GM12878 (cell line): ENCODE results near the gene SGK2. TPM values are rescaled to one million over a fixed set of nuclear protein-coding genes. Genes with fewer than 3 reads are reported as not detected.

Experiments
- ATAC-seq: fragments of 200-7000 bp; cut with Tn5 transposase; 3 replicates; pipeline ENCODE4 v1.9.1; 2020; ENCODE audit warnings: mild to moderate bottlenecking, moderate library complexity
- BruUV-seq: library from RNA; stranded (reverse); fragments of 400-500 nt; replicated peaks from 2 replicates; lab custom pipeline; 2021; lab: Mats Ljungman, UMichigan
- CTCF ChIA-PET: fragments of 300-600 bp; sonication (Branson Sonifier 250); formaldehyde crosslinking; extraction: SDS; loops from one replicate; lab custom pipeline; 2021; ENCODE audit warnings: inconsistent platforms; lab: Yijun Ruan, JAX
- POLR2A ChIA-PET: fragments of 350-600 bp; formaldehyde crosslinking; extraction: SDS; loops from one replicate; lab custom pipeline; 2021; ENCODE audit warnings: inconsistent platforms; lab: Charles Lee
- RAD21 ChIA-PET: fragments of 300-600 bp; sonication (Branson Sonifier 250); formaldehyde crosslinking; loops from one replicate; lab custom pipeline; 2023; ENCODE audit warnings: antibody characterized with exemption; ENCODE audit not compliant: unreplicated experiment; lab: Charles Lee
- SMC1A ChIA-PET: fragments of 300-600 bp; sonication (Branson Sonifier 250); formaldehyde crosslinking; loops from one replicate; lab custom pipeline; 2023; ENCODE audit not compliant: unreplicated experiment, uncharacterized antibody; lab: Charles Lee
- DNase-seq: peaks from one replicate; pipeline ENCODE4 v3.0.0-alpha.2; 2011; ENCODE audit warnings: low read depth, low spot score
- FAIRE-seq: peaks from 3 replicates; lab custom pipeline; 2011; peaks lifted over from hg19 to GRCh38; lab: Jason Lieb, UNC
- H2AFZ ChIP-seq: 2 replicates; pipeline ENCODE4 v1.6.0; 2011; ENCODE audit warnings: low read depth, low read length, control low read depth; ENCODE audit not compliant: control insufficient read depth
- H3K27ac ChIP-seq: 2 replicates; pipeline ENCODE4 v1.5.1; 2011; ENCODE audit warnings: control low read depth; ENCODE audit not compliant: control insufficient read depth, insufficient read depth
- H3K27me3 ChIP-seq, 2 experiments: replicated peaks in 1 of 2; 2 replicates each; pipeline versions ENCODE4 v1.6.0 to v1.6.1; 2011; ENCODE audit warnings: low read length in 1 of 2; ENCODE audit not compliant: control insufficient read depth in 2 of 2, insufficient read depth in 2 of 2
- H3K36me3 ChIP-seq, 2 experiments: 2 replicates each; pipeline ENCODE4 v1.5.1; 2011; ENCODE audit warnings: low read length in 1 of 2; ENCODE audit not compliant: control insufficient read depth in 2 of 2, insufficient read depth in 2 of 2
- H3K4me1 ChIP-seq: 2 replicates; pipeline ENCODE4 v1.6.1; 2011; ENCODE audit warnings: mild to moderate bottlenecking, low read length, moderate library complexity, mixed read lengths; ENCODE audit not compliant: control insufficient read depth, insufficient read depth
- H3K4me2 ChIP-seq: 2 replicates; pipeline ENCODE4 v1.6.0; 2011; ENCODE audit warnings: control low read depth; ENCODE audit not compliant: control insufficient read depth, insufficient read depth
- H3K4me3 ChIP-seq: fragments of 200-600 bp; sonication (generic); 2 replicates; pipeline ENCODE4 v1.5.1; 2016
- H3K79me2 ChIP-seq: 2 replicates; pipeline ENCODE4 v1.6.0; 2011; ENCODE audit warnings: low read length; ENCODE audit not compliant: control insufficient read depth, insufficient read depth
- H3K9ac ChIP-seq: 2 replicates; pipeline ENCODE4 v1.8.0; 2011; ENCODE audit warnings: low read length, control low read depth, mixed read lengths; ENCODE audit not compliant: control insufficient read depth, insufficient read depth
- H3K9me3 ChIP-seq: replicated peaks from 3 replicates; pipeline ENCODE4 v1.5.1; 2011; ENCODE audit warnings: mild to moderate bottlenecking, low read length; ENCODE audit not compliant: control insufficient read depth, insufficient read depth
- H4K20me1 ChIP-seq: 2 replicates; pipeline ENCODE4 v1.6.0; 2011; ENCODE audit not compliant: control insufficient read depth, insufficient read depth
- BACH1 ChIP-seq: fragments of 450-650 bp; IDR thresholded peaks from 2 replicates; pipeline ENCODE4 v1.6.1; 2017; ENCODE audit warnings: mild to moderate bottlenecking, borderline replicate concordance
- BHLHE40 ChIP-seq, 2 experiments: fragments of 450-650 bp in 1 of 2; IDR thresholded peaks; 2 replicates each; pipeline ENCODE4 v1.6.1; 2011 to 2017; ENCODE audit warnings: low read depth in 2 of 2, borderline replicate concordance in 1 of 2, improper control_type of control experiment in 1 of 2, low read length in 1 of 2, mild to moderate bottlenecking in 1 of 2
- ETV6 ChIP-seq, 2 experiments: fragments of 450-650 bp in 1 of 2; IDR thresholded peaks in 1 of 2; conservative IDR thresholded peaks in 1 of 2; 2 replicates each; pipeline ENCODE4 v1.6.1; 2014; ENCODE audit warnings: antibody characterized with exemption in 1 of 2, borderline replicate concordance in 1 of 2, low read depth in 1 of 2, mild to moderate bottlenecking in 1 of 2, moderate library complexity in 1 of 2
- HDAC2 ChIP-seq: fragments of 200-600 bp; sonication (generic); IDR thresholded peaks from 2 replicates; pipeline ENCODE4 v1.6.1; 2017
- HSF1 ChIP-seq: fragments of 150-350 bp; IDR thresholded peaks from 2 replicates; pipeline ENCODE4 v1.6.1; 2014; ENCODE audit warnings: mild to moderate bottlenecking, low read depth, low read length
- IRF4 ChIP-seq: IDR thresholded peaks from 2 replicates; pipeline ENCODE4 v1.6.1; 2011; ENCODE audit warnings: low read depth, low read length
- NFYA ChIP-seq: IDR thresholded peaks from 2 replicates; pipeline ENCODE4 v1.6.1; 2011; ENCODE audit warnings: low read depth, mild to moderate bottlenecking, low read length, improper control_type of control experiment, borderline replicate concordance
- NR2C2 ChIP-seq: IDR thresholded peaks from 2 replicates; pipeline ENCODE4 v1.6.1; 2011; ENCODE audit warnings: borderline replicate concordance, low read depth; ENCODE audit not compliant: control insufficient read depth, insufficient read length
- NRF1 ChIP-seq: conservative IDR thresholded peaks from 2 replicates; pipeline ENCODE4 v1.6.1; 2011; ENCODE audit warnings: mild to moderate bottlenecking, low read depth, low read length, improper control_type of control experiment
- PBX3 ChIP-seq: IDR thresholded peaks from 2 replicates; pipeline ENCODE4 v1.6.1; 2011; ENCODE audit warnings: mild to moderate bottlenecking, low read depth, low read length, moderate library complexity; ENCODE audit not compliant: insufficient replicate concordance
- POU2F2 ChIP-seq: IDR thresholded peaks from 3 replicates; pipeline ENCODE4 v1.6.1; 2011; ENCODE audit warnings: low read depth, mild to moderate bottlenecking, low read length, borderline replicate concordance
- RAD51 ChIP-seq: fragments of 450-650 bp; IDR thresholded peaks from 2 replicates; pipeline ENCODE4 v1.6.1; 2016; ENCODE audit warnings: moderate library complexity, mild to moderate bottlenecking, inconsistent platforms
- SMAD1 ChIP-seq: fragments of 450-650 bp; IDR thresholded peaks from 2 replicates; pipeline ENCODE4 v1.6.1; 2018; ENCODE audit warnings: mild to moderate bottlenecking, low read depth; ENCODE audit not compliant: partially characterized antibody
- SMAD5 ChIP-seq: IDR thresholded peaks from 2 replicates; pipeline ENCODE4 v1.6.1; 2016; ENCODE audit warnings: antibody characterized with exemption, low read depth
- ZZZ3 ChIP-seq: IDR thresholded peaks from 2 replicates; pipeline ENCODE4 v1.6.1; 2011; ENCODE audit warnings: low read depth; ENCODE audit not compliant: control insufficient read depth, insufficient read length
- WGBS: methylation state at CpG from one replicate; pipeline ENCODE4 v1.1.6; 2016; ENCODE audit warnings: low lambda C conversion rate; ENCODE audit not compliant: insufficient replicate concordance, insufficient coverage; ENCODE audit errors: missing lambda C conversion rate; 5-methylcytosine and 5-hydroxymethylcytosine counted together
- in situ Hi-C: fragments of 300-500 bp; cut with MboI; formaldehyde crosslinking; loops from 9 replicates; pipeline ENCODE4 v1.14.3; 2018; ENCODE audit warnings: mixed read lengths
- intact Hi-C: fragments of 100-400 bp; cut with micrococcal nuclease; formaldehyde crosslinking; loops from one replicate; pipeline ENCODE4 v1.14.2; 2022; ENCODE audit not compliant: unreplicated experiment
- polyA plus RNA-seq, 11 experiments: library from polyadenylated mRNA; depleted of rRNA in 4 of 11; unstranded in 6 of 11; stranded (reverse) in 5 of 11; fragments of >200 nt; fragmentation: Nextera tagmentation in 4 of 11; fragmentation: Illumina TruSeq in 1 of 11; extraction: Ambion mirVana in 4 of 11; extraction: Trizol in 1 of 11; gene quantifications; 1 replicate in 1 of 11; 2 replicates in 10 of 11; pipeline versions ENCODE4 v1.2.1 to v1.2.3, GENCODE V29; 2011 to 2016; ENCODE audit warnings: inconsistent platforms in 2 of 11, missing spikeins in 2 of 11, low read depth in 1 of 11
- total RNA-seq, 4 experiments: library from RNA; depleted of rRNA in 3 of 4; stranded (reverse); fragments of >200 nt in 3 of 4; fragmentation: Illumina TruSeq in 1 of 4; extraction: Trizol in 1 of 4; gene quantifications; 2 replicates each; pipeline versions ENCODE4 v1.2.1 to v1.2.3, GENCODE V29; 2013 to 2021
- TF ChIP-seq, protein P1 (sequence below): IDR thresholded peaks from 2 replicates; pipeline ENCODE4 v1.6.1; 2012; ENCODE audit warnings: mild to moderate bottlenecking, low read depth, low read length

SGK2 gene
- total and polyA plus RNA-seq, 10 of the 15 experiments (the other 5 are each of a cell fraction or from before 2014, with no cell fraction given) = 0.04 to 0.96 (median 0.22) TPM; not detected in 3

DNA sequence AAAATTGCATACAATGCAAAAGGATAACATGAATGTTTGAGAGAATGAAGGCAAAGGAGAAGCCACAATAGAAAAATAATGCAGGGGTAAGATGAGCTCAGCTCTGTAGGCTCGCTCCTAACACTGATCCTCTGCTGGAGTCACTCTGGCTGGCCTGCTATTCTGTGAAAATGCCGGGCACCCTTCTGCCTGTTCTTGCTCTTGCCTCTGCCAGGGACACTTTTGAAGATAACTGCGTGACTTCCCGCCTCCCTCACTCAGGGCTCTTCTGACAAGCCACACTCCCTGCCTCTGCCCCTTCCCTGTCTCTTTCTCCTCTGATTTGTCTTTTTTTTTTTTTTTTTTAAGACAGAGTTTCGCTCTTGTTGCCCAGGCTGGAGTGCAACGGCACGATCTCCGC is 72.8 kb downstream of the SGK2 start:
- no peak for TF ChIP-seq SMAD5
- TF ChIP-seq HSF1 = no peak
- no peak for TF ChIP-seq NRF1
- TF ChIP-seq IRF4 = no peak
- TF ChIP-seq, protein P1, sequence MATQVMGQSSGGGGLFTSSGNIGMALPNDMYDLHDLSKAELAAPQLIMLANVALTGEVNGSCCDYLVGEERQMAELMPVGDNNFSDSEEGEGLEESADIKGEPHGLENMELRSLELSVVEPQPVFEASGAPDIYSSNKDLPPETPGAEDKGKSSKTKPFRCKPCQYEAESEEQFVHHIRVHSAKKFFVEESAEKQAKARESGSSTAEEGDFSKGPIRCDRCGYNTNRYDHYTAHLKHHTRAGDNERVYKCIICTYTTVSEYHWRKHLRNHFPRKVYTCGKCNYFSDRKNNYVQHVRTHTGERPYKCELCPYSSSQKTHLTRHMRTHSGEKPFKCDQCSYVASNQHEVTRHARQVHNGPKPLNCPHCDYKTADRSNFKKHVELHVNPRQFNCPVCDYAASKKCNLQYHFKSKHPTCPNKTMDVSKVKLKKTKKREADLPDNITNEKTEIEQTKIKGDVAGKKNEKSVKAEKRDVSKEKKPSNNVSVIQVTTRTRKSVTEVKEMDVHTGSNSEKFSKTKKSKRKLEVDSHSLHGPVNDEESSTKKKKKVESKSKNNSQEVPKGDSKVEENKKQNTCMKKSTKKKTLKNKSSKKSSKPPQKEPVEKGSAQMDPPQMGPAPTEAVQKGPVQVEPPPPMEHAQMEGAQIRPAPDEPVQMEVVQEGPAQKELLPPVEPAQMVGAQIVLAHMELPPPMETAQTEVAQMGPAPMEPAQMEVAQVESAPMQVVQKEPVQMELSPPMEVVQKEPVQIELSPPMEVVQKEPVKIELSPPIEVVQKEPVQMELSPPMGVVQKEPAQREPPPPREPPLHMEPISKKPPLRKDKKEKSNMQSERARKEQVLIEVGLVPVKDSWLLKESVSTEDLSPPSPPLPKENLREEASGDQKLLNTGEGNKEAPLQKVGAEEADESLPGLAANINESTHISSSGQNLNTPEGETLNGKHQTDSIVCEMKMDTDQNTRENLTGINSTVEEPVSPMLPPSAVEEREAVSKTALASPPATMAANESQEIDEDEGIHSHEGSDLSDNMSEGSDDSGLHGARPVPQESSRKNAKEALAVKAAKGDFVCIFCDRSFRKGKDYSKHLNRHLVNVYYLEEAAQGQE = no peak
- TF ChIP-seq HDAC2 = no peak
- TF ChIP-seq ZZZ3 = no peak
- TF ChIP-seq RAD51 = no peak
- TF ChIP-seq BACH1 = no peak
- TF ChIP-seq PBX3 = no peak
- no peak for TF ChIP-seq POU2F2
- no peak for TF ChIP-seq ETV6 (conservative IDR thresholded peaks at IDR 0.05 in 1 of 2, IDR thresholded peaks at IDR 0.05 in 1 of 2; ENCODE audit: borderline replicate concordance in 1 of 2, low read depth in 1 of 2)
- no peak for TF ChIP-seq NFYA
- no peak for TF ChIP-seq BHLHE40 (IDR thresholded peaks at IDR 0.05; ENCODE audit: borderline replicate concordance in 1 of 2, low read depth in 2 of 2, low read length in 1 of 2)
- TF ChIP-seq NR2C2 = no peak
- no peak for TF ChIP-seq SMAD1
- in situ Hi-C loops (no loop called here), intact Hi-C loops (no loop called here)
- Histone ChIP-seq H3K4me3 (no peak overlapping the region), H3K9me3 (no peaks in the 10 kb centered on the region), H3K79me2 (no peaks in the 10 kb centered on the region), H3K27ac (no peak overlapping the region), H3K9ac (no peak overlapping the region), H3K4me1 (no peaks in the 10 kb centered on the region), H4K20me1 (no peaks in the 10 kb centered on the region), H2AFZ (no peak overlapping the region), H3K27me3 (no peaks in the 10 kb centered on the region), H3K36me3 (no peaks in the 10 kb centered on the region), H3K4me2 (no peak overlapping the region)
- POLR2A ChIA-PET = no interaction called here
- DNase-seq = no peak
- WGBS = 100% methylated on average over 7 of the region's 8 CpGs
- SMC1A ChIA-PET = interaction anchor here (1.3 kb wide), 1 partner anchor 469 kb away, joined by 3 read pairs; no protein-coding TSS in a partner anchor
- no TSS peak for BruUV-seq
- no peak for FAIRE-seq
- RAD21 ChIA-PET = no interaction called here
- CTCF ChIA-PET = interaction anchor here (0.8 kb wide), 1 partner anchor 60 kb away, joined by 3 read pairs; no protein-coding TSS in a partner anchor
- no peak for ATAC-seq
